Thoracic aorta (tissue), 2 donors: ENCODE data around the gene PAX5. TPM values are rescaled to one million over a fixed set of nuclear protein-coding genes. Genes with fewer than 3 reads are reported as not detected.

Source experiments
- ATAC-seq: fragments of 150-250 bp; one replicate; pipeline ENCODE4 v1.8.0; 2017; ENCODE audit warnings: low read depth; ENCODE audit not compliant: insufficient number of reproducible peaks, low FRiP score
- DNase-seq: peaks from one replicate; pipeline ENCODE4 v3.0.0-alpha.2; 2020; ENCODE audit warnings: low spot score
- H3K27ac ChIP-seq, 2 donors: fragments of 200-600 bp; sonication (generic); 1 replicate in 1 of 2; 2 replicates in 1 of 2; pipeline ENCODE4 v1.5.1; 2016; ENCODE audit warnings: mild to moderate bottlenecking in 2 of 2, moderate library complexity in 2 of 2
- H3K27me3 ChIP-seq: fragments of 200-600 bp; sonication (generic); replicated peaks from 2 replicates; pipeline ENCODE4 v1.6.0; 2016; ENCODE audit warnings: mild to moderate bottlenecking; ENCODE audit not compliant: insufficient read depth
- H3K36me3 ChIP-seq: fragments of 200-600 bp; sonication (generic); one replicate; pipeline ENCODE4 v1.5.1; 2016
- H3K4me1 ChIP-seq, 2 donors: fragments of 200-600 bp; sonication (generic); 1 replicate in 1 of 2; 2 replicates in 1 of 2; pipeline versions ENCODE4 v1.5.1 to v1.6.0; 2016; ENCODE audit warnings: low read depth in 2 of 2, mild to moderate bottlenecking in 1 of 2; ENCODE audit not compliant: control insufficient read depth in 1 of 2
- H3K4me3 ChIP-seq: fragments of 200-600 bp; sonication (generic); 2 replicates; pipeline ENCODE4 v1.5.1; 2016; ENCODE audit warnings: mild to moderate bottlenecking
- H3K9me3 ChIP-seq: fragments of 200-600 bp; sonication (generic); 2 replicates; pipeline ENCODE4 v1.5.1; 2016
- CTCF ChIP-seq: fragments of 200-600 bp; sonication (generic); IDR thresholded peaks from one replicate; pipeline ENCODE4 v1.5.1; 2019; ENCODE audit warnings: antibody characterized with exemption
- total RNA-seq, 2 donors: library from RNA; depleted of rRNA; stranded (reverse); fragments of >200 nt; gene quantifications; one replicate each; pipeline versions ENCODE4 v1.1.0 to v1.2.3, GENCODE V29; 2016

Gene PAX5
- total RNA-seq, 2 donors from 2014 or later: 0.21 TPM; not detected in 1

- ATAC-seq: no peak
These were observed 98.1 kb downstream of the PAX5 start for GRCh38 chr9:36935768-36936497.

GRCh38 chr9:36935332-36935731 is 98.7 kb downstream of the PAX5 start:
- DNase-seq (no peak), ATAC-seq (no peak)
- Histone ChIP-seq H3K4me1 (no peaks in the 10 kb centered on the region), H3K9me3 (no peaks in the 10 kb centered on the region), H3K27me3 (no peaks in the 10 kb centered on the region), H3K27ac (no peak overlapping the region), H3K36me3 (no peaks in the 10 kb centered on the region), H3K4me3 (no peak overlapping the region)
- TF ChIP-seq CTCF: no peak

More at GRCh38 chr9:36935768-36936497, 98.1 kb downstream of the PAX5 start:
- Histone ChIP-seq H3K9me3 (no peaks in the 10 kb centered on the region), H3K4me3 (no peak overlapping the region), H3K36me3 (no peaks in the 10 kb centered on the region), H3K27me3 (no peaks in the 10 kb centered on the region), H3K27ac (no peak overlapping the region), H3K4me1 (no peaks in the 10 kb centered on the region)
- DNase-seq: no peak
- TF ChIP-seq CTCF: no peak

GRCh38 chr9:36934478-36935065 is 99.5 kb downstream of the PAX5 start:
- no peak for DNase-seq
- Histone ChIP-seq H3K36me3 (no peaks in the 10 kb centered on the region), H3K4me3 (no peak overlapping the region), H3K27me3 (no peaks in the 10 kb centered on the region), H3K4me1 (no peaks in the 10 kb centered on the region), H3K9me3 (no peaks in the 10 kb centered on the region), H3K27ac (no peak overlapping the region)
- TF ChIP-seq CTCF: no peak
- no peak for ATAC-seq

- Histone ChIP-seq H3K27ac (no peak overlapping the region), H3K36me3 (no peaks in the 10 kb centered on the region), H3K27me3 (no peaks in the 10 kb centered on the region), H3K4me3 (no peak overlapping the region), H3K4me1 (no peaks in the 10 kb centered on the region), H3K9me3 (no peaks in the 10 kb centered on the region)
- no peak for ATAC-seq
- no peak for TF ChIP-seq CTCF
- no peak for DNase-seq
These were observed 100.3 kb downstream of the PAX5 start for GRCh38 chr9:36933676-36934215.

GRCh38 chr9:36932198-36932597 is 101.9 kb downstream of the PAX5 start:
- TF ChIP-seq CTCF: no peak
- no peaks in the 10 kb centered on the region for H3K36me3 ChIP-seq
- H3K27me3 ChIP-seq: no peaks in the 10 kb centered on the region
- H3K4me3 ChIP-seq: no peak overlapping the region
- DNase-seq (no peak), ATAC-seq (no peak)
- no peaks in the 10 kb centered on the region for H3K9me3 ChIP-seq
- no peaks in the 10 kb centered on the region for H3K4me1 ChIP-seq
- no peak overlapping the region for H3K27ac ChIP-seq
